Neutrophil (primary cell): ENCODE data around the gene DIS3L2.
"Not testable (repeated sequence)": the region's sequence is repeated elsewhere in the genome, so short reads cannot be mapped to it uniquely, and the experiment has no call there.

Experiments used
- H3K27ac ChIP-seq: fragments of 200-600 bp; sonication (generic); 2 replicates; pipeline ENCODE4 v1.5.1; 2016; ENCODE audit warnings: mild to moderate bottlenecking, moderate library complexity
- H3K27me3 ChIP-seq: fragments of 200-600 bp; sonication (generic); 2 replicates; pipeline ENCODE4 v1.6.0; 2016; ENCODE audit warnings: mild to moderate bottlenecking
- H3K36me3 ChIP-seq: fragments of 200-600 bp; sonication (generic); 2 replicates; pipeline ENCODE4 v1.5.1; 2017
- H3K4me1 ChIP-seq, 2 experiments: fragments of 200-600 bp in 1 of 2; sonication (generic) in 1 of 2; 1 replicate in 1 of 2; 2 replicates in 1 of 2; pipeline versions ENCODE4 v1.5.1 to v1.6.1; 2013 to 2016; ENCODE audit warnings: low read depth in 1 of 2, low read length in 1 of 2, mild to moderate bottlenecking in 1 of 2, moderate library complexity in 1 of 2; ENCODE audit not compliant: control insufficient read depth in 1 of 2, insufficient read depth in 1 of 2
- H3K4me3 ChIP-seq, 2 experiments: fragments of 200-600 bp in 1 of 2; sonication (generic) in 1 of 2; 1 replicate in 1 of 2; 2 replicates in 1 of 2; pipeline ENCODE4 v1.5.1; 2013 to 2016; ENCODE audit warnings: low read depth in 1 of 2, low read length in 1 of 2, mild to moderate bottlenecking in 1 of 2, moderate library complexity in 1 of 2
- H3K9me3 ChIP-seq: fragments of 200-600 bp; sonication (generic); 2 replicates; pipeline ENCODE4 v1.5.1; 2016
- TF ChIP-seq, protein P1 (sequence below): fragments of 200-600 bp; sonication (generic); IDR thresholded peaks from 2 replicates; pipeline ENCODE4 v1.5.1; 2016; ENCODE audit warnings: antibody characterized with exemption

The DIS3L2 gene

DNA sequence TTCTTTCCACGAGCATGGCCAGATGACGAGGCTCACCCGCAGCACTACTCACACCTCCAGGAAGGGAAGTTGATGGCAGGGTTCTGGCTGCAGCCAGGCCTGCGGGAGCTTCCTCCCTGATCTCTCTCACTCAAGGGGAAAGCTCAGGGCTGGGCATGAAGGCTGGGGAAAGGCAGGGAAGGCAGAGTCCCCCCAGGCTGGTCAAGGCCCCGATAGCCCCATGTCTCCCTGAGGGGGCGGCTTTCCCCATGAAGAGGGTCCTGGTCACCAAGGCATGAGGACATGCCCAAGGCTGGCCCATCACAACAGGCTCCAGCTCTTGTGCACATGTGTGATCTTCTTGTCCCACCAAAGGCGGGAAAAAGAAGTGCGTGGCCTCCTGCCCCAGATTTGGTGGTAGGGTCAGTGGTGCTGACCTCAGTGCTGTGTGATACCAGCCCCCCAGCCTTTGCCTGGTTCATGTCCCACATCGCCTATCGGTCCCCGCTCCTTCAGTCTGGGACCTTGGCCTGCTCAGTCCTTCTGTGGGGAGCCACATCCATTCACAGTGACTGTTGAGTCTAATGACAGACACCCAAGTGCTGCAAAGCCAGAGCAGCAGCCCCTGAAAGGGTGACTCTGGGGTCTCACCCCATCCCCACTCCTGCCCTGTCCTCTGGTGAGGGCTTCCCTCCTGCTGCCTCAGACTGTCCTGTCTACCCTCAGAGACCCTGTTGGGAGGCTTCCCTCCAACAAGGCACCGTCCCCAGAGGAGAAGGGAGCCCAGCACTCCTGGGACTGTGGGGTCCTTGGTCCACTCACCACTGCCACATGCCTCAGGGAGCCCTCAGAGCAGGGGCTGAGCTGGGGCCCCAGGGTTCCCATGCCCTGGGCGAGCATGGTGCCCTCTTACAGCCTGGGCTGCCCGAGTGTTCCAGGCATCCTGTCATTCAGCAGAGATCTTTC, 367.3 kb downstream of the DIS3L2 start:
- no peaks in the 10 kb centered on the region for H3K36me3 ChIP-seq
- no peak overlapping the region for H3K4me3 ChIP-seq
- H3K27ac ChIP-seq, result no peak overlapping the region
- TF ChIP-seq, protein P1, sequence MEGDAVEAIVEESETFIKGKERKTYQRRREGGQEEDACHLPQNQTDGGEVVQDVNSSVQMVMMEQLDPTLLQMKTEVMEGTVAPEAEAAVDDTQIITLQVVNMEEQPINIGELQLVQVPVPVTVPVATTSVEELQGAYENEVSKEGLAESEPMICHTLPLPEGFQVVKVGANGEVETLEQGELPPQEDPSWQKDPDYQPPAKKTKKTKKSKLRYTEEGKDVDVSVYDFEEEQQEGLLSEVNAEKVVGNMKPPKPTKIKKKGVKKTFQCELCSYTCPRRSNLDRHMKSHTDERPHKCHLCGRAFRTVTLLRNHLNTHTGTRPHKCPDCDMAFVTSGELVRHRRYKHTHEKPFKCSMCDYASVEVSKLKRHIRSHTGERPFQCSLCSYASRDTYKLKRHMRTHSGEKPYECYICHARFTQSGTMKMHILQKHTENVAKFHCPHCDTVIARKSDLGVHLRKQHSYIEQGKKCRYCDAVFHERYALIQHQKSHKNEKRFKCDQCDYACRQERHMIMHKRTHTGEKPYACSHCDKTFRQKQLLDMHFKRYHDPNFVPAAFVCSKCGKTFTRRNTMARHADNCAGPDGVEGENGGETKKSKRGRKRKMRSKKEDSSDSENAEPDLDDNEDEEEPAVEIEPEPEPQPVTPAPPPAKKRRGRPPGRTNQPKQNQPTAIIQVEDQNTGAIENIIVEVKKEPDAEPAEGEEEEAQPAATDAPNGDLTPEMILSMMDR, result no peak
- no peaks in the 10 kb centered on the region for H3K9me3 ChIP-seq
- peaks cover 3 to 10% of the 10 kb centered on the region in 2 experiments for H3K4me1 ChIP-seq
- H3K27me3 ChIP-seq, result no peaks in the 10 kb centered on the region

DNA sequence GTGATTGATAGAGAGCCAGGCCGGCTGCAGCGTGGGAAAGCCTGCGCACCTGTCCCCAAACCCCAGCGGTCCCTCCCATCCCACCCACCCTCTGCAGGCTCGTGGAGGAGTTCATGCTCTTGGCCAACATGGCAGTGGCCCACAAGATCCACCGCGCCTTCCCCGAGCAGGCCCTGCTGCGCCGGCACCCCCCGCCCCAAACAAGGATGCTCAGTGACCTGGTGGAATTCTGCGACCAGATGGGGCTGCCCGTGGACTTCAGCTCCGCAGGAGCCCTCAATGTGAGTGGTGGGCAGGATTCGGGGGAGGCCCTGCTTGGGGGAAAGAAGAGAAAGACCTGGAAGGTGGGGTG, 368.2 kb downstream of the DIS3L2 start:
- no peaks in the 10 kb centered on the region for H3K9me3 ChIP-seq
- H3K27me3 ChIP-seq, result no peaks in the 10 kb centered on the region
- TF ChIP-seq, protein P1, result no peak
- no peak overlapping the region for H3K27ac ChIP-seq
- no peaks in the 10 kb centered on the region for H3K36me3 ChIP-seq
- peaks cover 3 to 10% of the 10 kb centered on the region in 2 experiments for H3K4me1 ChIP-seq
- no peak overlapping the region for H3K4me3 ChIP-seq

DNA sequence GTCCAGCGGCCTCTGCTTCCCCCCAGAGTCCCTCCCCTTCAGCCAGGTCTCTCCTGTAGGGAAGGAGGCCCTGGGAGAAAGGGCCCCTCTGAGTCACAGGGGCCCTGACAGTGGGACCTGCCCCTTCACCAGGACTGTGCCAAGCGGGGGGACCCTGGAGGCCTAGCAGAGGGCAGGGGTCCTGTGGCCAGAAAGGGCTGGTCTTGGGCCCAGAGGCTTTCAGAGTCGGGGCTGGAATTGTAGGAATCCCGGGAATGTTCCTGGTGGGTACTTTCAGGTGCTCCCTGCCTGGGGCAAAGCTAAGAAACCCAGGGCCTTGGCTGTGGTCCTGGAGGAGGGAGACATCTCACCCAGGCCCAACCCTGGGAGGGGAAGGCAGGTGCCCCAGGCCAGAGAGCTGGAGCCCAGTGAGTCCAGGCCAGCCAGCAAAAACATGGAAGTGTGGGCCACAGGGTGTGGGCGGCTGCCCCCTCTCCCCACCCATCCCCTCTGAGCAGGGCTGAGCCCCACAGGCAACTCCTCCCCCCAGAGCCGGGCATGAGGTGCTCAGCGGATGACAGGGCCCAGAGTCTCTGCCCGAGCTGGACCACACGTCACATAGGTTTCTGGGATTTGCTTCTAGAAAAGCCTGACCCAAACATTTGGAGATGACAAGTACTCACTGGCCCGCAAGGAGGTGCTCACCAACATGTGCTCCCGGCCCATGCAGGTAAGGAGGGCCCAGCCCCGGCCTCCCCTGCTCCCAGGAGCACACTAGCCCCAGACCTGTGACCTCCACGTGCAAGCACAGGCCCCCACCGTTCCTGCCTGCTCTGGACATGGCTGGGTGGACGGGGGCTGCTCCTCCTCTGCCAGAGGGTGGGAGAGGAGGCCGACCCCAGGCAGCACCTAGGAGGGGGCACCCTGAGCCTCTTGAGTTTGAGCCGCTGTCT, 368.8 kb downstream of the DIS3L2 start:
- Histone ChIP-seq H3K27ac (no peak overlapping the region), H3K4me3 (no peak overlapping the region), H3K9me3 (no peaks in the 10 kb centered on the region), H3K27me3 (no peaks in the 10 kb centered on the region), H3K4me1 (peaks cover 3 to 10% of the 10 kb centered on the region in 2 experiments), H3K36me3 (no peaks in the 10 kb centered on the region)
- TF ChIP-seq, protein P1, result no peak

DNA sequence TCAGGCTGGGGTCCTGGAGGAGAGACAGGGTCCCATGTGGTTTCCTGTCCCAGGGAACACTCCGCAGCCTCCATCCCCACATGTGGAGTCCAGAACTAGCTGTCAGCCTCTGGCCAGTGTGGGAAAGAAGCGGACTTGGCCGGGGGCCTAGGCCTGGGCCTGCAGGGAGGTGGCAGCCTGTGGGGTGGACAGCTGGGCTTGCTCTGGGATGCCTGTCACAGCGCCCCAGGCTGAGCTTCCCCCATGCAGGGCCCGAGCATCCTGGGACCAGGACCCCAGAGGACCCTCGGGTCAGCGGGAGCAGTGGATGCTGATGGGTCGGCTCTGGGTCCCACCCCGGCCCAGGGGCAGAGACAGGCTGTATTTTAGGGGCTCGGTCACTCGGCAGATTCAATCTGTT, 369.5 kb downstream of the DIS3L2 start:
- H3K27ac ChIP-seq, result not testable (repeated sequence)

DNA sequence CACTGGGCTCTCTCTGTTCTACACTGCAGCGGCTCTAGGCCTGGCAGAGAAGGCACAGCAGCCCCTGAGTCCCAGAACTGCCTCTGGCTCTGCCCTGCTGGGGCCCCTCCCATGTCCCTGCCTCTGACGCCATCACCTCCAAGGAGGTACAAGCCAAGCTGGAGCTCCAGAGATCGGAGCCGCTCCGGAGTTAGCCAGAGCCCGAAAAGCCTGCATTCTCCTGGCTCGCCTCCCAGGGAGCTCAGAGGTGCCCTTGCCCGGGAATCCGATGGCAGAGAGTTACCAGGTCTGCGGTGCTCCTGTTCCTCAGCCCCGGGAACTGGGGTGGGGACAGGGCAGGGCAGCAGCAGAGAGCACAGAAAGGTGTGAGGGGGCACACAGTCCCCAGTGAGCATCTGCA, 370.1 kb downstream of the DIS3L2 start:
- not testable (repeated sequence) for H3K9me3 ChIP-seq, H3K4me1 ChIP-seq, H3K27me3 ChIP-seq, H3K36me3 ChIP-seq, H3K27ac ChIP-seq, H3K4me3 ChIP-seq

More for the DNA sequence above, 369.5 kb downstream of the DIS3L2 start:
- not testable (repeated sequence) for H3K4me3 ChIP-seq, H3K4me1 ChIP-seq, H3K36me3 ChIP-seq, H3K9me3 ChIP-seq, H3K27me3 ChIP-seq

DNA sequence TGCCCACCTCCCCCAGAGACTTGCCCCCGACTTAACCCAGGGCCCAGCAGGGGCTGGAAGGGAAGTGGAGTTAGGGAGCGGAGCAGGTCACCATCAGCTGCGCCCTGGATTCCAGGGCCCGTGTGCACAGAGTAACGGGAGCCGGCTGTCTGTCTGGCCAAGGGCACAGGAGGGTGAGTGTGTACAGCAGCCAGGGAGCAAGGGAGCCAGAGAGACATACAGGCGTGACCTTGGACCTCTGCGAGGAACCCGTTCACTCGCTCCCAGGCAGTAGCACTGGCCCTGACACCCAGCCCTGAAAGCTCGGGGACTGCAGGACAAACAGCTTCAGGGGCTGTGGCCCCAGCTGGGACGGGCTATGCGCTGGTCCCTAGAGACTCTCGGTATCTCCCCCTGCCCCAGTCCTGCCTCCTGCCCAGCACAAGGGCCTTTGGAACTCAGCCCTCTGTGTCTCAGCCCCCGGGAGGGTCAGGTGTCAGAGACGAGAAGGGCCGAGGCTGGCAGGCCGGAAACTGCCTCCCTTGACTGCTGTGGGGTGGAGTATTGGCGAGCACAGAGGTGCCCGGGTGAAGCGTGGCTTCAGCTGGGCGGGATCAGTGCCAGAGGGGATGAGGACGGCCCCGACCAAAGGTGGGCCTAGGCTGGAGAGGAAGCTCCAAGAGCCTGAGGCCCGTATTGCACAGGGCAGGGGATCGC, 370.9 kb downstream of the DIS3L2 start:
- not testable (repeated sequence) for H3K36me3 ChIP-seq, H3K9me3 ChIP-seq, H3K4me3 ChIP-seq, H3K27ac ChIP-seq, H3K27me3 ChIP-seq, H3K4me1 ChIP-seq
